OCI-LY3 (cell line): ENCODE data around the gene TSPAN31.
"Not testable (repeated sequence)": the region's sequence is repeated elsewhere in the genome, so short reads cannot be mapped to it uniquely, and the experiment has no call there.

Experiments
- H2AFZ ChIP-seq: fragments of 200-600, 300-600 bp; shearing (Covaris generic); 2 replicates; pipeline ENCODE4 v1.6.0; 2014; ENCODE audit warnings: antibody characterized with exemption, low read depth, low read length
- H3K27ac ChIP-seq: fragments of 200-600, 300-600 bp; sonication (generic); 2 replicates; pipeline ENCODE4 v1.5.1; 2014; ENCODE audit warnings: mild to moderate bottlenecking, low read length, moderate library complexity, mixed read lengths
- H3K27me3 ChIP-seq: fragments of 200-600, 300-600 bp; sonication (generic); 2 replicates; pipeline ENCODE4 v1.6.1; 2014; ENCODE audit warnings: low read depth, low read length, mixed read lengths
- H3K36me3 ChIP-seq: fragments of 200-600, 300-600 bp; sonication (generic); replicated peaks from 2 replicates; pipeline ENCODE3; 2014; ENCODE audit warnings: low read depth, low read length, mixed read lengths
- H3K4me1 ChIP-seq: fragments of 300-600, 200-600 bp; sonication (generic); 2 replicates; pipeline ENCODE4 v1.6.1; 2014; ENCODE audit warnings: low read length, mixed read lengths
- H3K4me2 ChIP-seq: fragments of 200-600, 300-600 bp; sonication (generic); 2 replicates; pipeline ENCODE4 v1.6.1; 2014; ENCODE audit warnings: low read length, mixed read lengths
- H3K4me3 ChIP-seq: fragments of 300-600, 200-600 bp; sonication (generic); 2 replicates; pipeline ENCODE4 v1.5.1; 2014; ENCODE audit warnings: antibody characterized with exemption, mild to moderate bottlenecking, low read length, moderate library complexity
- H3K79me2 ChIP-seq: fragments of 300-600, 200-600 bp; shearing (Covaris generic); 2 replicates; pipeline ENCODE4 v1.6.1; 2014; ENCODE audit warnings: mild to moderate bottlenecking, low read length, mixed read lengths
- H3K9ac ChIP-seq: fragments of 300-600, 200-600 bp; shearing (Covaris generic); 2 replicates; pipeline ENCODE4 v1.6.0; 2014; ENCODE audit warnings: mild to moderate bottlenecking, low read length, moderate library complexity
- H3K9me3 ChIP-seq: fragments of 200-600, 300-600 bp; shearing (Covaris generic); 2 replicates; pipeline ENCODE4 v1.6.1; 2014; ENCODE audit warnings: low read length, mixed read lengths; ENCODE audit not compliant: insufficient read depth
- H4K20me1 ChIP-seq: fragments of 200-600, 300-600 bp; sonication (generic); 2 replicates; pipeline ENCODE4 v1.6.1; 2016; ENCODE audit warnings: low read length, mixed read lengths; ENCODE audit not compliant: insufficient read depth
- EZH2phosphoT487 ChIP-seq: fragments of 200-600 bp; shearing (Covaris generic); IDR thresholded peaks from 2 replicates; pipeline ENCODE4 v1.6.1; 2018; ENCODE audit warnings: antibody characterized with exemption, mixed run types, low read depth
- TF ChIP-seq, protein P1 (sequence below): fragments of 200-600, 300-600 bp; sonication (generic); IDR thresholded peaks from 2 replicates; pipeline ENCODE4 v1.5.1; 2014; ENCODE audit warnings: antibody characterized with exemption, low read length, low read depth

Gene TSPAN31

DNA sequence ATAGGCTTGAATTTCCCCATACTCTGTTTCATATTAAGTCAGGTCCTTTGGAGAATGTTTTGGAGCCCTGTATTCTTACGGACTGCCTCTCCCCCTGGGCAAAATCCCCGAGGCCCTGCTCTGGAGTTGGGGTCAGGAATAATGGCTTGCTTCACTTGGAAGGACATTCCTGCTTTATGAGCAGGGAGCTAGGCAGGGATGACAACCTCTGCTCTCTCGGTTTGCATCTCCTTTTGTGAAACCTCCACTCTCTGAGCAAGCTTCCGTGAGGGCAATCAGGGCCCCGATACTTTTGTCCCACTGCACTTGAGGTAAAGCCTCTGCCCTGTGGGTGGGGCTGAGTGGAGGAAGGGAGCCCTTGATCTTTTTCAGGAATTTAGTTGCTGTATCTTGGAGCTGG is 31.6 kb upstream of the TSPAN31 start:
- Histone ChIP-seq H3K36me3 (peaks cover 12% of the 10 kb centered on the region), H2AFZ (no peak overlapping the region), H3K27me3 (no peaks in the 10 kb centered on the region), H3K9ac (no peak overlapping the region), H3K9me3 (no peaks in the 10 kb centered on the region), H3K27ac (no peak overlapping the region), H3K4me2 (no peak overlapping the region), H4K20me1 (no peaks in the 10 kb centered on the region), H3K4me1 (peaks cover 5% of the 10 kb centered on the region), H3K4me3 (no peak overlapping the region), H3K79me2 (no peaks in the 10 kb centered on the region)
- TF ChIP-seq, protein P1, sequence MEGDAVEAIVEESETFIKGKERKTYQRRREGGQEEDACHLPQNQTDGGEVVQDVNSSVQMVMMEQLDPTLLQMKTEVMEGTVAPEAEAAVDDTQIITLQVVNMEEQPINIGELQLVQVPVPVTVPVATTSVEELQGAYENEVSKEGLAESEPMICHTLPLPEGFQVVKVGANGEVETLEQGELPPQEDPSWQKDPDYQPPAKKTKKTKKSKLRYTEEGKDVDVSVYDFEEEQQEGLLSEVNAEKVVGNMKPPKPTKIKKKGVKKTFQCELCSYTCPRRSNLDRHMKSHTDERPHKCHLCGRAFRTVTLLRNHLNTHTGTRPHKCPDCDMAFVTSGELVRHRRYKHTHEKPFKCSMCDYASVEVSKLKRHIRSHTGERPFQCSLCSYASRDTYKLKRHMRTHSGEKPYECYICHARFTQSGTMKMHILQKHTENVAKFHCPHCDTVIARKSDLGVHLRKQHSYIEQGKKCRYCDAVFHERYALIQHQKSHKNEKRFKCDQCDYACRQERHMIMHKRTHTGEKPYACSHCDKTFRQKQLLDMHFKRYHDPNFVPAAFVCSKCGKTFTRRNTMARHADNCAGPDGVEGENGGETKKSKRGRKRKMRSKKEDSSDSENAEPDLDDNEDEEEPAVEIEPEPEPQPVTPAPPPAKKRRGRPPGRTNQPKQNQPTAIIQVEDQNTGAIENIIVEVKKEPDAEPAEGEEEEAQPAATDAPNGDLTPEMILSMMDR: no peak
- no peak for TF ChIP-seq EZH2phosphoT487

DNA sequence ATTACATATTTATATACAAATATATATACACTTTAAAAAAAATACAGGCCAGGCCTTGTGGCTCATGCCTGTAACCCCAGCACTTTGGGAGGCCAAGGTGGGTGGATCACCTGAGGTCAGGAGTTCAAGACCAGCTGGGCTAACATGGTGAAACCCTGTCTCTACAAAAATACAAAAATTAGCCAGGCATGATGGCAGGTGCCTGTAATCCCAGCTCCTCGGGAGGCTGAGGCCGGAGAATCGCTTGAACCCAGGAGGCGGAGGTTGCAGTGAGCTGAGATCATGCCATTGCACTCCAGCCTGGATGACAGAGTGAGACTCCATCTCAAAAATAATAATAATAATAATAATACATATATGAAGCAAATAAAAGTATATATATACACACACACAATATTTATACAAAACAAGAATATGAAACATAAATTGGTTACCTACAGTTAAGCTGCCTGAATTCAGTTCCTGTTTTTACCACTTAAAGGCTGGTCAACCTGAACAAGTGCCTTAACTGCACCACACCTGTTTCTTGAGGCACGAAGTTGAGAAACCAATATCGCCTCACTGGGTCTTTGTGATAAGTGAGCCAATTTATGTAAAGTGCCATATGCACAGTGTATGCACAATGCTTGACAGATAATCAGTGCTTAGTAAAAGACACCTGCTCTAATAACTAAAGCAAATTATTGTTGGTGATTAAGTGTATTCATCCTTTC is 29.6 kb upstream of the TSPAN31 start:
- H3K9ac ChIP-seq, H3K9me3 ChIP-seq, H2AFZ ChIP-seq, H3K4me1 ChIP-seq, H3K4me2 ChIP-seq, H3K79me2 ChIP-seq, H3K27ac ChIP-seq, H4K20me1 ChIP-seq, H3K4me3 ChIP-seq, H3K27me3 ChIP-seq: not testable (repeated sequence)
- peaks cover 12% of the 10 kb centered on the region for H3K36me3 ChIP-seq

GRCh38 chr12:57715786-57716185 is 29.1 kb upstream of the TSPAN31 start:
- TF ChIP-seq, protein P1: no peak
- no peaks in the 10 kb centered on the region for H3K9me3 ChIP-seq
- H3K27me3 ChIP-seq: no peaks in the 10 kb centered on the region
- H3K4me3 ChIP-seq: no peak overlapping the region
- no peak overlapping the region for H2AFZ ChIP-seq
- no peaks in the 10 kb centered on the region for H3K4me1 ChIP-seq
- H3K9ac ChIP-seq: no peak overlapping the region
- peaks cover 12% of the 10 kb centered on the region for H3K36me3 ChIP-seq
- H3K4me2 ChIP-seq: no peak overlapping the region
- no peaks in the 10 kb centered on the region for H4K20me1 ChIP-seq
- H3K27ac ChIP-seq: no peak overlapping the region
- no peaks in the 10 kb centered on the region for H3K79me2 ChIP-seq

- no peak overlapping the region for H2AFZ ChIP-seq
- no peaks in the 10 kb centered on the region for H3K79me2 ChIP-seq
- no peak overlapping the region for H3K4me3 ChIP-seq
- no peak overlapping the region for H3K27ac ChIP-seq
- no peaks in the 10 kb centered on the region for H3K27me3 ChIP-seq
- H3K4me1 ChIP-seq: no peaks in the 10 kb centered on the region
- H4K20me1 ChIP-seq: no peaks in the 10 kb centered on the region
- no peak overlapping the region for H3K9ac ChIP-seq
- no peak for TF ChIP-seq EZH2phosphoT487
- TF ChIP-seq, protein P1: no peak
- no peaks in the 10 kb centered on the region for H3K9me3 ChIP-seq
- no peak overlapping the region for H3K4me2 ChIP-seq
- H3K36me3 ChIP-seq: peaks cover 16% of the 10 kb centered on the region
Observed at GRCh38 chr12:57716305-57716704, 28.5 kb upstream of the TSPAN31 start.
